Calu3 (cell line): ENCODE data around the gene NXNL1. TPM values are rescaled to one million over a fixed set of nuclear protein-coding genes. Genes with fewer than 3 reads are reported as not detected.

Source experiments
- BruUV-seq: library from RNA; stranded (reverse); fragments of 400-500 nt; replicated peaks from 2 replicates; lab custom pipeline; 2021; lab: Mats Ljungman, UMichigan
- CTCF ChIA-PET: fragments of 300-600 bp; sonication (Branson Sonifier 250); formaldehyde crosslinking; loops from one replicate; lab custom pipeline; 2022; ENCODE audit warnings: antibody characterized with exemption; lab: Charles Lee
- DNase-seq: peaks from one replicate; pipeline ENCODE4 v3.0.0; 2022
- H3K27ac Mint-ChIP-seq: one replicate; pipeline ENCODE4 v1.8.0; 2022; ENCODE audit warnings: mixed read lengths; ENCODE audit not compliant: unreplicated experiment
- H3K27me3 Mint-ChIP-seq: one replicate; pipeline ENCODE4 v1.8.0; 2022; ENCODE audit warnings: mixed read lengths; ENCODE audit not compliant: unreplicated experiment
- H3K36me3 Mint-ChIP-seq: one replicate; pipeline ENCODE4 v1.8.0; 2022; ENCODE audit warnings: mild to moderate bottlenecking, moderate library complexity, mixed read lengths; ENCODE audit not compliant: insufficient read depth, unreplicated experiment
- H3K4me1 Mint-ChIP-seq: one replicate; pipeline ENCODE4 v1.8.0; 2022; ENCODE audit warnings: mild to moderate bottlenecking, low read depth, mixed read lengths; ENCODE audit not compliant: unreplicated experiment
- H3K4me3 Mint-ChIP-seq: one replicate; pipeline ENCODE4 v1.8.0; 2022; ENCODE audit warnings: mild to moderate bottlenecking, low read depth, moderate library complexity, mixed read lengths; ENCODE audit not compliant: unreplicated experiment
- H3K9me3 Mint-ChIP-seq: one replicate; pipeline ENCODE4 v1.8.0; 2022; ENCODE audit warnings: low read depth, mixed read lengths; ENCODE audit not compliant: unreplicated experiment
- intact Hi-C: fragments of 100-400 bp; cut with micrococcal nuclease; formaldehyde crosslinking; loops from one replicate; pipeline ENCODE4 v1.10.0; 2022; ENCODE audit not compliant: unreplicated experiment
- total RNA-seq: library from RNA; stranded (reverse); gene quantifications from 2 replicates; pipeline ENCODE4 v1.2.3, GENCODE V29; 2022
- TF ChIP-seq, protein P1 (sequence below): fragments of 200-600 bp; IDR thresholded peaks from one replicate; pipeline ENCODE4 v1.8.0; 2022; ENCODE audit warnings: antibody characterized with exemption; ENCODE audit not compliant: unreplicated experiment

NXNL1 gene
- total RNA-seq, 1 experiment from 2014 or later = not detected

DNA sequence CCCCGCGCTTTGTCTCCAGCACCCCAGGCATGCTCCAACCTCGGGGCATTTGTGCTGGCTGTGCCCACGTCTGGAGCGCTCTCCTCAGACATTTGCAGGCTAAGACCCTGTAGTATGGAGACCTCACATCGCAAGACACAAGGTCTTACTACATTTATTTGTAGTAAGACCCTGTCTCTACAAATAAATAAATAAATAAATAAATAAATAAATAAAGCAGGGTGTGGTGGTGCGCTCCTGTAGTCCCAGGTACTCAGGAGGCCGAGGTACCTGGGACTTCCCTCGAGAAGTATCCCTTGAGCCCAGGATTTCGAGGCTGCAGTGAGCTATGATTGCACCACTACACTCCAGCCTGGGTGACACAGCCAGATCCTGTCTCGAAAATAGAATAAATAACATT, 4.6 kb downstream of the NXNL1 start:
- Mint-ChIP-seq H3K36me3 (no peaks in the 10 kb centered on the region), H3K27me3 (peaks cover 30% of the 10 kb centered on the region), H3K4me3 (no peak overlapping the region), H3K27ac (no peak overlapping the region), H3K4me1 (no peaks in the 10 kb centered on the region), H3K9me3 (no peaks in the 10 kb centered on the region)
- BruUV-seq = no TSS peak
- CTCF ChIA-PET = interaction anchor here (0.6 kb wide), 1 partner anchor 10 kb away, joined by 5 read pairs; no protein-coding TSS in a partner anchor
- DNase-seq = no peak
- intact Hi-C loops = no loop called here
- TF ChIP-seq, protein P1, sequence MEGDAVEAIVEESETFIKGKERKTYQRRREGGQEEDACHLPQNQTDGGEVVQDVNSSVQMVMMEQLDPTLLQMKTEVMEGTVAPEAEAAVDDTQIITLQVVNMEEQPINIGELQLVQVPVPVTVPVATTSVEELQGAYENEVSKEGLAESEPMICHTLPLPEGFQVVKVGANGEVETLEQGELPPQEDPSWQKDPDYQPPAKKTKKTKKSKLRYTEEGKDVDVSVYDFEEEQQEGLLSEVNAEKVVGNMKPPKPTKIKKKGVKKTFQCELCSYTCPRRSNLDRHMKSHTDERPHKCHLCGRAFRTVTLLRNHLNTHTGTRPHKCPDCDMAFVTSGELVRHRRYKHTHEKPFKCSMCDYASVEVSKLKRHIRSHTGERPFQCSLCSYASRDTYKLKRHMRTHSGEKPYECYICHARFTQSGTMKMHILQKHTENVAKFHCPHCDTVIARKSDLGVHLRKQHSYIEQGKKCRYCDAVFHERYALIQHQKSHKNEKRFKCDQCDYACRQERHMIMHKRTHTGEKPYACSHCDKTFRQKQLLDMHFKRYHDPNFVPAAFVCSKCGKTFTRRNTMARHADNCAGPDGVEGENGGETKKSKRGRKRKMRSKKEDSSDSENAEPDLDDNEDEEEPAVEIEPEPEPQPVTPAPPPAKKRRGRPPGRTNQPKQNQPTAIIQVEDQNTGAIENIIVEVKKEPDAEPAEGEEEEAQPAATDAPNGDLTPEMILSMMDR = no peak

DNA sequence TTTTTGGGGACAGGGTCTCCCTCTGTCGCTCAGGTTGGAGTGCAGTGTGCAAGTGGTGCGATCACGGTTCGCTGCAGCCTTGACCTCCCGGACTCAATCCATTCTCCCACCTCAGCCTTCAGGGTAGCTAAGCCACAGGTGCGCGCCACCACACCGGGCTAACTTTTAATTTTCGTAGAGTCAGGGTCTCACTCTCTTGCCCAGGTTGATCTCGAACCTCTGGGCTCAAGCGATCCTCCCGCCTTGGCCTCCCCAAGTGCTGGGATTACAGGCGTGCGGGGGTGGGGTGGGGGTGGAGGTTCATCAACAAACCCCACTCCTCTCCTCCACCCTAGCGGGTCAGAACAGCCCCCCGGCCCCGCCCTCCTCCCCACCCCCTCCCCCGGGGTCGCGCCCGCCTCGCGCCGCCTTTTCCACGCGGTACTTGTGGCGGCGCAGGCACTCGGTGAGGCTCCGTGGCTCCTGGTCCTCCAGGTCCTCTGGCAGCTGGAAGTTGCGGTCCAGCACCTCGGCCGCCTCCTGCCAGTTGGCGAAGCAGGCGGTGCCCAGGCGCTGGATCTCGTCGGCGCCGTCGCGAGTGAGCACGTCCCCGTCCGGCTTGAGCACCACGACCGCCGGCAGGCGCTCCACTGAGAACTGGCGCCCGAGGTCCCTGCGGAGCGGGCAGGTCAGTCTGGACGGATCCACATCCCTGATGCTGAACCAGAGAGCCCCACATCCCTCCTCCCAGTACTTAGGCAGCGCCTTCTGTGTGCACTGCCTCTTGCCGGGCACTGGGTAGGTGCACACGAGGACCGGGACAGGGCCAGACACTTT, 5.2 kb downstream of the NXNL1 start:
- BruUV-seq = no TSS peak
- no peak overlapping the region for H3K27ac Mint-ChIP-seq
- H3K4me1 Mint-ChIP-seq = no peaks in the 10 kb centered on the region
- TF ChIP-seq, protein P1 = no peak
- DNase-seq = no peak
- intact Hi-C loops = no loop called here
- CTCF ChIA-PET = interaction anchor here (0.6 kb wide), 1 partner anchor 11 kb away, joined by 5 read pairs; no protein-coding TSS in a partner anchor
- H3K9me3 Mint-ChIP-seq = no peaks in the 10 kb centered on the region
- no peak overlapping the region for H3K4me3 Mint-ChIP-seq
- peaks cover 30% of the 10 kb centered on the region for H3K27me3 Mint-ChIP-seq
- H3K36me3 Mint-ChIP-seq = no peaks in the 10 kb centered on the region

DNA sequence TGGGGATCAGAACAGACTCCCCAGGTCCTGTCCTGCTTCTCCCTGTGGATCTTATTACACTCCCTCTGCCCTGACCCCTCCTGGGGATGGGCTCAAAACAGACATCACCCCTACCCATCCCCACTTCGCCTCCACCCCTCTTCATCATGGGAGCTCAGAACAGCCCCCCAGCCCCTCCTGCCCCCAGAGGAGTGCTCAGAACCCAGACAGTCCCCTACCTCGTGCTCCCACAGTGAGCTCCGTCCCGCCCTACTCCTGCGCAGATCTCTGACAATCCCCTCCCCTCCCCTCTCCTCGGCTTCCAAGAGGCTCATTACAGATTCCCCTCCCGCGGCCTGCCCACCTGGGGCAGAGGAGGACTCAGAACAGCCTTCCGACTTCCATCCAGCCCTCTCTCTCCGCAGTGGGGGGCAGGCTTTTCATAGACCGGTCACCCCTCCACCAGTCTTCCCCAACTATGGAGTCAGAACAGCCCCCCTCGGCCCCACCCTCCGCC, 6.1 kb downstream of the NXNL1 start:
- H3K4me3 Mint-ChIP-seq = no peak overlapping the region
- TF ChIP-seq, protein P1 = no peak
- H3K27ac Mint-ChIP-seq = no peak overlapping the region
- intact Hi-C loops = loop anchor here (5.0 kb wide), 1 partner anchor 313 kb away; no protein-coding TSS in a partner anchor
- H3K4me1 Mint-ChIP-seq = no peaks in the 10 kb centered on the region
- H3K9me3 Mint-ChIP-seq = no peaks in the 10 kb centered on the region
- CTCF ChIA-PET = no interaction called here
- DNase-seq = no peak
- no peaks in the 10 kb centered on the region for H3K36me3 Mint-ChIP-seq
- peaks cover 30% of the 10 kb centered on the region for H3K27me3 Mint-ChIP-seq
- BruUV-seq = no TSS peak

DNA sequence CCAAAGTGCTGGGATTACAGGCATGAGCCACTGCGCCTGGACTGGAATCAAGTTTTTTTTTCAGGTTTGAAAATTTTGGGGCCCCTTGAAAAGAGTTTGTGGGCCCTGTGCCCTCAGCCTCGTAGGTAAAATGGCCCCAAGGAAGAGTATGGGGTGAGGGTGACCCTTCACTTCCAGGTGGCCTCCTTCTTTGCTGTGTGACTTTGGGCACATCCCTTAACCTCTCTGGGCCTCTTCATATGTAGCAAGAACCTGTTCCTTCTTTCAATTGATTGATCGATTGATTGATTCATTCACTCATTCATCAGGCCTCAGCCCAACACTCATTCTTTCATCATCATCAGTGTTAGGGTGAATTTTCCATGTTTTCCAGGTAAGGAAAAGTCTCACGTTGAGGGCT, 8.9 kb downstream of the NXNL1 start:
- H3K27me3 Mint-ChIP-seq = peaks cover 18% of the 10 kb centered on the region
- H3K36me3 Mint-ChIP-seq = no peaks in the 10 kb centered on the region
- no peaks in the 10 kb centered on the region for H3K4me1 Mint-ChIP-seq
- intact Hi-C loops = loop anchor here (5.0 kb wide), 1 partner anchor 315 kb away; no protein-coding TSS in a partner anchor
- H3K9me3 Mint-ChIP-seq = no peaks in the 10 kb centered on the region
- no peak overlapping the region for H3K27ac Mint-ChIP-seq
- no peak overlapping the region for H3K4me3 Mint-ChIP-seq
- no TSS peak for BruUV-seq
- CTCF ChIA-PET = no interaction called here
- TF ChIP-seq, protein P1 = no peak
- no peak for DNase-seq
